ENCODE data around the gene PLEKHA6. TPM values are rescaled to one million over a fixed set of nuclear protein-coding genes. Genes with fewer than 3 reads are reported as not detected.

PLEKHA6 gene
- total and polyA plus RNA-seq, 2 of the 8 experiments (the other 6 are each of a cell fraction or from before 2014, with no cell fraction given) = 4.8 to 20.2 TPM

DNA sequence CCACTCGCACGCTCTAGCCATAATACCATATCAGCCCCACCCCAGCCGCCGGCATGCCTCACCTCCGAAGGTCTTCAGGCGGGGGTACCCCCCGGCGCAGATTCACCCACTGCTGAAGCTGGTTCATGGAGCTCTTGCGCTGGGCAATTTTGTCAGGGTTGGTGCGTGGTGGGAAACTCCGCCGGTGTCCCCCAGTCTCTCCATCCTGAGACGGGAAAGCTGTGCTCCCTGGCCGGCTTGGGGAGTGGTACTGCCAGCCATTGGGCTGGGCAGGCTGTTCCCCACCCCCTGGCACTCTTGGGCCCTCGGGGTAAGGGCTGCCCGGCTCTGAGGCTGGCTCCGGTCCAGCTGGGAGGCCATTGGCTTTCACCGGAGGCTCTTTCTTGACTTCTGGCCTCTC, 100.5 kb downstream of the PLEKHA6 start (continued):
- TF ChIP-seq, protein P1, sequence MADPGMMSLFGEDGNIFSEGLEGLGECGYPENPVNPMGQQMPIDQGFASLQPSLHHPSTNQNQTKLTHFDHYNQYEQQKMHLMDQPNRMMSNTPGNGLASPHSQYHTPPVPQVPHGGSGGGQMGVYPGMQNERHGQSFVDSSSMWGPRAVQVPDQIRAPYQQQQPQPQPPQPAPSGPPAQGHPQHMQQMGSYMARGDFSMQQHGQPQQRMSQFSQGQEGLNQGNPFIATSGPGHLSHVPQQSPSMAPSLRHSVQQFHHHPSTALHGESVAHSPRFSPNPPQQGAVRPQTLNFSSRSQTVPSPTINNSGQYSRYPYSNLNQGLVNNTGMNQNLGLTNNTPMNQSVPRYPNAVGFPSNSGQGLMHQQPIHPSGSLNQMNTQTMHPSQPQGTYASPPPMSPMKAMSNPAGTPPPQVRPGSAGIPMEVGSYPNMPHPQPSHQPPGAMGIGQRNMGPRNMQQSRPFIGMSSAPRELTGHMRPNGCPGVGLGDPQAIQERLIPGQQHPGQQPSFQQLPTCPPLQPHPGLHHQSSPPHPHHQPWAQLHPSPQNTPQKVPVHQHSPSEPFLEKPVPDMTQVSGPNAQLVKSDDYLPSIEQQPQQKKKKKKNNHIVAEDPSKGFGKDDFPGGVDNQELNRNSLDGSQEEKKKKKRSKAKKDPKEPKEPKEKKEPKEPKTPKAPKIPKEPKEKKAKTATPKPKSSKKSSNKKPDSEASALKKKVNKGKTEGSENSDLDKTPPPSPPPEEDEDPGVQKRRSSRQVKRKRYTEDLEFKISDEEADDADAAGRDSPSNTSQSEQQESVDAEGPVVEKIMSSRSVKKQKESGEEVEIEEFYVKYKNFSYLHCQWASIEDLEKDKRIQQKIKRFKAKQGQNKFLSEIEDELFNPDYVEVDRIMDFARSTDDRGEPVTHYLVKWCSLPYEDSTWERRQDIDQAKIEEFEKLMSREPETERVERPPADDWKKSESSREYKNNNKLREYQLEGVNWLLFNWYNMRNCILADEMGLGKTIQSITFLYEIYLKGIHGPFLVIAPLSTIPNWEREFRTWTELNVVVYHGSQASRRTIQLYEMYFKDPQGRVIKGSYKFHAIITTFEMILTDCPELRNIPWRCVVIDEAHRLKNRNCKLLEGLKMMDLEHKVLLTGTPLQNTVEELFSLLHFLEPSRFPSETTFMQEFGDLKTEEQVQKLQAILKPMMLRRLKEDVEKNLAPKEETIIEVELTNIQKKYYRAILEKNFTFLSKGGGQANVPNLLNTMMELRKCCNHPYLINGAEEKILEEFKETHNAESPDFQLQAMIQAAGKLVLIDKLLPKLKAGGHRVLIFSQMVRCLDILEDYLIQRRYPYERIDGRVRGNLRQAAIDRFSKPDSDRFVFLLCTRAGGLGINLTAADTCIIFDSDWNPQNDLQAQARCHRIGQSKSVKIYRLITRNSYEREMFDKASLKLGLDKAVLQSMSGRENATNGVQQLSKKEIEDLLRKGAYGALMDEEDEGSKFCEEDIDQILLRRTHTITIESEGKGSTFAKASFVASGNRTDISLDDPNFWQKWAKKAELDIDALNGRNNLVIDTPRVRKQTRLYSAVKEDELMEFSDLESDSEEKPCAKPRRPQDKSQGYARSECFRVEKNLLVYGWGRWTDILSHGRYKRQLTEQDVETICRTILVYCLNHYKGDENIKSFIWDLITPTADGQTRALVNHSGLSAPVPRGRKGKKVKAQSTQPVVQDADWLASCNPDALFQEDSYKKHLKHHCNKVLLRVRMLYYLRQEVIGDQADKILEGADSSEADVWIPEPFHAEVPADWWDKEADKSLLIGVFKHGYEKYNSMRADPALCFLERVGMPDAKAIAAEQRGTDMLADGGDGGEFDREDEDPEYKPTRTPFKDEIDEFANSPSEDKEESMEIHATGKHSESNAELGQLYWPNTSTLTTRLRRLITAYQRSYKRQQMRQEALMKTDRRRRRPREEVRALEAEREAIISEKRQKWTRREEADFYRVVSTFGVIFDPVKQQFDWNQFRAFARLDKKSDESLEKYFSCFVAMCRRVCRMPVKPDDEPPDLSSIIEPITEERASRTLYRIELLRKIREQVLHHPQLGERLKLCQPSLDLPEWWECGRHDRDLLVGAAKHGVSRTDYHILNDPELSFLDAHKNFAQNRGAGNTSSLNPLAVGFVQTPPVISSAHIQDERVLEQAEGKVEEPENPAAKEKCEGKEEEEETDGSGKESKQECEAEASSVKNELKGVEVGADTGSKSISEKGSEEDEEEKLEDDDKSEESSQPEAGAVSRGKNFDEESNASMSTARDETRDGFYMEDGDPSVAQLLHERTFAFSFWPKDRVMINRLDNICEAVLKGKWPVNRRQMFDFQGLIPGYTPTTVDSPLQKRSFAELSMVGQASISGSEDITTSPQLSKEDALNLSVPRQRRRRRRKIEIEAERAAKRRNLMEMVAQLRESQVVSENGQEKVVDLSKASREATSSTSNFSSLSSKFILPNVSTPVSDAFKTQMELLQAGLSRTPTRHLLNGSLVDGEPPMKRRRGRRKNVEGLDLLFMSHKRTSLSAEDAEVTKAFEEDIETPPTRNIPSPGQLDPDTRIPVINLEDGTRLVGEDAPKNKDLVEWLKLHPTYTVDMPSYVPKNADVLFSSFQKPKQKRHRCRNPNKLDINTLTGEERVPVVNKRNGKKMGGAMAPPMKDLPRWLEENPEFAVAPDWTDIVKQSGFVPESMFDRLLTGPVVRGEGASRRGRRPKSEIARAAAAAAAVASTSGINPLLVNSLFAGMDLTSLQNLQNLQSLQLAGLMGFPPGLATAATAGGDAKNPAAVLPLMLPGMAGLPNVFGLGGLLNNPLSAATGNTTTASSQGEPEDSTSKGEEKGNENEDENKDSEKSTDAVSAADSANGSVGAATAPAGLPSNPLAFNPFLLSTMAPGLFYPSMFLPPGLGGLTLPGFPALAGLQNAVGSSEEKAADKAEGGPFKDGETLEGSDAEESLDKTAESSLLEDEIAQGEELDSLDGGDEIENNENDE (IDR thresholded peaks at IDR 0.05; ENCODE audit: insufficient replicate concordance, low read length) = no peak
- no peak for TF ChIP-seq CHD1 (IDR thresholded peaks at IDR 0.05; ENCODE audit: low read depth, low read length)
- no peak for TF ChIP-seq KDM1A (IDR thresholded peaks at IDR 0.05; ENCODE audit: borderline replicate concordance, low read length)
- TF ChIP-seq JUND (IDR thresholded peaks at IDR 0.05; ENCODE audit: low read length) = no peak
- TF ChIP-seq FOSL1 (IDR thresholded peaks at IDR 0.05; ENCODE audit: insufficient read depth, low read depth, low read length) = no peak
- TF ChIP-seq POU5F1 (IDR thresholded peaks at IDR 0.05; ENCODE audit: low read depth, low read length) = no peak
